GM21390 (cell line): Measurements from ENCODE around the gene ANGEL2.

Experiments
- ATAC-seq: cut with Tn5 transposase; IDR thresholded peaks from one replicate; pipeline ENCODE4 v1.9.1; 2021; ENCODE audit not compliant: unreplicated experiment

ANGEL2 gene

DNA sequence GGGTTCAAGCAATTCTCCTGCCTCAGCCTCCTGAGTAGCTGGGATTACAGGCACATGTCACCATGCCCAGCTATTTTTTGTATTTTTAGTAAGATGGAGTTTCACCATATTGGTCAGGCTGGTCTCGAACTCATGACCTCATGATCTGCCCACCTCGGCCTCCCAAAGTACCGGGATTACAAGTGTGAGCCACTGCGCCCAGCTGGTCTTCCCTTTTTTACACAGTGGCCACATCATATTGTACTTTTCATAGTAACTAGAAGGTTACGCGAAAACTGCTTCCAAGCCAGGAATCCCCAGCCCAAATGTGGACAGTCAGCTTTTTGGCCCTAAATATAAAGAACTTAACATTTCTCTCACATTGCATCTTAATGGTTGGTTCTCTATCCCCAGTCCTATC is 61.2 kb downstream of the ANGEL2 start:
- ATAC-seq: no peak

DNA sequence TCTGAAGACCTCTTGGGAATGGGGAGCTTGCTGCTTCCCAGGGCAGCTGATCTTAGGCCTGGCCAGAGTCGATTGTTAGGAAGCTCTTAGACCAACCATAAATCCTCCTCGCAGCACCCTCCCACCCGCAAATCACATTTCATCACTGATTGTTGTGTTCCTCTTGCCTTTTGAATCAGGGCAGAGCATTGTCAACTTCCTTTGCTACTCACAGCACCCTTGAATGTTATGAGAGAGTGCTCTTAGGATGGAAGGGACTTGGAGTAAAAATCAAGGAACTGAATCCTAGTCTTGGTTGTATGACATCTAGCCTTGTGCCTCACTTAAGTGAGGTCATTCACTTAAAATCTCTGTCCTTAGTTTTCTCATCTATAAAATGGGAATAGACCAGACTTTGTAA is 62.3 kb downstream of the ANGEL2 start:
- no peak for ATAC-seq

DNA sequence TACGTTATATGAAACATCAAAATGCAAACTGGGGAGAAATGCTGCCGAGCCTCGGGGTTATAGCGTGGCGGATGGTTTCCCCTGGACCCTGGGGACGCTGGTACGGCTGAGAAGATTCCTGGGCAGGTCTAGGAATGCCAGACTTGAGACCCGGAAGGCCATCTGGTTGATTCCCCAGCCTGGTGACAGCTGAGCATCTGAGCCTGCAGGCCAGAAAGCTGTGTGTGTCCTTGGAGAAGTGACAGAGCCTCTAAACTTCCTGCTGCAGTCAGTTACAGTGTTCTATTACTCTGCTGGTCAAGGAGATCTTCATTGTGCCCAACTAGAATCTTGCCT is 63.1 kb downstream of the ANGEL2 start:
- ATAC-seq: no peak

DNA sequence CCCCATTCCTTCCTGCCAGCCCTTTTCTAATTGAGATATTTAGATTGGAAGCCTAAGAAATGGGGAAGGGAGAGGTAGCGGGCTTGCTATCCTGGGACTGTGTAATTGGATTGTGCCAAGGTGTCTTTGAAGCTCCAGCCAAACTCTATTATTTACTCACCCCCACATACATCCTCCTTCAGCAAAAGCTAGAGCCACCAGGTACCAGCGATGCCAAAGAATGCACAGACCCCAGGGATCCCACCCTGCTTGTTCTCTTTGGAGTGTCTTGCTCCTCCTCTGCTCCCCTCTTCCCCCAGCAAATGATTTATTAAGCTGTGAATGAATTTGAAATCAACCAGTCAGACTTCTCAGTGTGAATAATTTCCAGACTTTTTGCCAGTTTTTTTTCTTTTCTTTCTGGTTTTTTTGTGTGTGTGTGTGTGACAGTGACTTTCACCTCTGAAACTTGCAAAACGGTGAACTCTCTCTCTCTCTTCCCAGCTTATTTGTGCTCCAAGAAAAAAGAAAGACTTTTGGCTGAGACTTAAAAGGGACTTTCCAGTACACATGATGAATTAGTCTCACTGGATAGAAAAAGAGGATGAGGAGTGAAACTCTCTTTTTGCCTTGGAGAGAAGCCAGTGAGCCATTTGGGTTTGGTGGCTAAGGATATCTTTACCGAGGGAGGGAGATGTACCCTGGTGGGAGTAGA is 63.6 kb downstream of the ANGEL2 start:
- no peak for ATAC-seq

DNA sequence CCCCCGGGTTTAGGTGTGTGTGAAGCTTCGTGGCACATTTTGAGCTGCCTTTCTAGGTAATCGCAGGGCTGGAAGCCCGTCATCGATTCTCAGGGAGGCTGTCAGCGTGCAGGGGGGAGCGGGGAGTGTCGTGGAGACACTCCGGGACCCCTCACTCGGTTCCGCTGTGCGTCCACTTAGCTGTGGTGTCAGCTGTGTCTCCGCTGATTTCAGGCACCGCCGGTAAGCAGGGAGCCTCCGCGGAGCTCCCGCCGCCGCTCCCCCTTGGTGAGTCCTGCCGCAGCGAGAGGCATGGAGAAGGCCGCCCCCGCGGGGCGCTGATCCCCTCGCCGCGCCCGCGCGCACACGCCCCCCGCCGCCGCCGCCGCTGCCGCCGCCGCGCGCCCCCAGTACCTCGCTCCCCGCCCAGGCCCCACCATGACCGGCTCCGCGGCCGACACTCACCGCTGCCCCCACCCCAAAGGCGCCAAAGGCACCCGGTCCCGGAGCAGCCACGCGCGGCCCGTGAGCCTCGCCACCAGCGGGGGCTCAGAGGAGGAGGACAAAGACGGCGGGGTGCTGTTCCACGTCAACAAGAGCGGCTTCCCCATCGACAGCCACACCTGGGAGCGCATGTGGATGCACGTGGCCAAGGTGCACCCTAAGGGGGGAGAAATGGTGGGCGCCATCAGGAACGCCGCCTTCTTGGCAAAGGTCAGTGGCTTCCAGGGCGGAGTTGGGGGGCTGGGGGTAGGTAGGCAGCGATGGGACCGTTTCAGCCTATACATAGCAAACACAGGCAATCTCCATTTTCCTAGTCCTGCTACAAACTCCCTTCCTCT is 64.3 kb downstream of the ANGEL2 start:
- no peak for ATAC-seq

DNA sequence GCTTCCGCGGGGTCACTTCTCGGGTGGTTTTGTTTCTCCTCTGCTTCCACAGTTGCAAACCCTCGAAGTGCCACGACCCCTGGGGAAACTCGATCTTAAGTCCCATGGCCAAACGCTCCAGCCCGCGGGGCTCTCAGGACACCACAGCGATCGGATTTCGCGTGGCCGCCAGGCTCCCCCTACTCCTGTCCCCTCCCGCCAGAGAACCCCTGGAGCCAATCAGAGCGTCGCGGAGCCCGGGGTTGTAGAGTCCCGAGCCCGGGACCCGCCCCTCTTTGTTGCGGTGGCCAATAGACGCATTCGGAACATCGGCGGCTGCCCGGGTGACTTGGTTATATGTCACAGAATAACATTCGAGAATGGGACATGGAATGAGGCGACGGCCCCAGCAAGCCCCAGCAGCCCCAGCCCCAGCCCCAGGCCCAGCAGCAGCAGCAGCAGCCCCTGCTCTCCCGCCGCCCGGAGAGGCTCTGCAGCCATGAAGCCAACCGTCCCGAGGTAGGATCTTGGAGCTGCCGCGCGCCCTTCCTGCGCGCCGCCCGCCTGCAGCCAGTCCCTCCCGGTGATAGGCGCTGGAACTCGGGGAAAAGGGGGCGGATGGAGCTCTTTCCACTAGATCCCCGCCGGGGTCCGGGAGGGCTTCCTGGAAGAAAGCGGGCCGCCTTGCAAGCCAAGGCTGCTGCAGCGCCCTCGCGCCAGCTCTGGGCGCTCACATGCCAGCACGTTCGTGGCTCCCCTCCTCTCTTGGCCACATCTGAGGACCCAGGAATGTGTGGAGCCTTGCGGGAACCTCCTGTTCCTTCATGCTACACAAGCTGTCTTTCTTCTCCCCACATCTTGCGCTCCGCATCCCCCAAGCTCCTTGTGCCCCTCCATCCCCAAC is 65.2 kb downstream of the ANGEL2 start, which contains the start of gene VASH2:
VASH2 (plus strand) TSS at position 299 of the 883 bp plus-strand sequence. CDS start 1,002 bp downstream, outside the sequence.
- peak; percentile 94 for ATAC-seq

DNA sequence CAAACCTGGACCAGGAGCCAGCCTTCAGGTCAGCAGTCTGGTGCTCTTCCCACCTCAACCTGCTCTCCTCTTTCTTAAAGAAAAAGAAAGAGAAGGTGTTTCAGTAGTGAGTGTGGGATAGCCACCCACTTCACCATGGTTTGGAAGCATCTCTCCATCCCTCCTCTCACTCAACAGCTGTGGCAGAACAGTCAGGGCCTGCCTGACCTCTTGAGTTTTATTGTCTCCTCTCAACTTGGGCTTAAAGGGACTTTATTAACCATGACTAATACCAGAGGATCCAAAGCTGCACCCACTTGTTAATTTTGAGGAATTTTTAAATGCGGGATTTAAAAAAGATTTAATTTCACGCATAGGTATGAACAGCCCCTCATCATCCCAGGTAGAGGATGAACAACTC is 65.9 kb downstream of the ANGEL2 start:
- no peak for ATAC-seq

DNA sequence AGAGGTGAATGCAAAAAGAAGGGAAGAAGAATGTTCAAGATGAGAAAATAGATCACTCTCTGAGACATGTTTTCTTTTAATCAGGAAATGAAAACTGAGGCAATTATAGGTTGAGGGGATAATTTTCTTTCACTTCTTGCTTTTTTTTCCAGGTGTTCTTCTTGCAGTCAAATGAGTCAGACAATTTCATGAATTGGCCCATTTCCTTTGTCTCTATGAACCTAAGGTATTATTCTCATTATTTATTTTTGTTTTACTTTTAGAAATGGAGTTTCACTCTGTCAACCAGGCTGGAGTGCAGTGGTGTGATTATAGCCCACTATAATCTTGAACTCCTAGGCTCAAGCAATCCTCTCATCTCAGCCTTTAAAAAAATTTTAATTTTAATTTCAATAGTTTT is 68.8 kb downstream of the ANGEL2 start:
- no peak for ATAC-seq

DNA sequence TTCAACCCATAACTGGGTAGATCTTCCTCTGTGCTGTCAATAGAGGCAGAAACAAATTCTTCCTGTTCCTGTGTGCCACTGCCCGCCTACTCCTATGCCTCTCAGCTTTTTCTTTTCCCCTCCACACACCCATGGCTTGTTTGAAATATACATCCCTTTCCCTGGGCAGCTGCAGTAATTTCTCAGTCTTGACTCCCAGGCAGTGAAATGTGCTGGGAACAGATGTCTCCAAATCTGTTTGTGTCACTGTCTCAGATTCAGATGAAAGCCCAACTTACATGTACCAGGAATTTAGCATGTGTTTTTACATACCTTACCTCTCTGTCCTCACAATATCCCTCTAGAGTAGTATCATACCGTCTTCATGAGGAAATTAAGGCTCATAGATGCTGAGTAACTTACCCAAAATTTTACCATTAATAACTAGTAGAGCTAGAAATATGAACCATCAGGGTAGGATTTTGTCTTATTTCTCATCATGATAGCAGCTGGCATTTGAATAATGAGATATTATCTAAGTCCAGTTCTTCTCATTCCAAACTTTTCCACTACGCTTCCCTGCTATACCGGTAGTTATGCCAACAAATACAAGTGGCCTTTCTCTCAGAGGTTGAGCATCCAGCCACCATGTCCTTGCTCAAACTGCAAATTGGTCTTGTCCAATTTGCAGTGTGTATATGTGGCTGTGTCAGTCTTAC is 70.1 kb downstream of the ANGEL2 start:
- ATAC-seq: no peak

DNA sequence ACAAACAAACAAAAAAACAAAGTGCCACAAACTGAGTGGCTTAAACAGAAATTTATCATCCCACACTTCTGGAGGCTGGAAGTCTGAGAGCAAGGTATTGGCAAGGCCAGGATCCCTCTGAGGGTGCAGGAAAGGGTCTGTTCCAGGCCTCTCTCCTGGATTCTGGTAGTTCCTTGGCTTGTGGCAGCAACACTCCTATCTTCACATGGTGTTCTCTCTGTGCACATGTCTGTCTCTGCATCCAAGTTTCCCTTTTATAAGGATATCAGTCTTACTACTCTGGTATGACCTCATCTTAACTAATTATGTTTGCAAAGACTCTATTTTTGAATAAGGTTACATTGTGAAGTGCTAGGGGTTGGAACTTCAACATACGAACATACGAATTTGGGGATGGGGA is 70.6 kb downstream of the ANGEL2 start:
- no peak for ATAC-seq

DNA sequence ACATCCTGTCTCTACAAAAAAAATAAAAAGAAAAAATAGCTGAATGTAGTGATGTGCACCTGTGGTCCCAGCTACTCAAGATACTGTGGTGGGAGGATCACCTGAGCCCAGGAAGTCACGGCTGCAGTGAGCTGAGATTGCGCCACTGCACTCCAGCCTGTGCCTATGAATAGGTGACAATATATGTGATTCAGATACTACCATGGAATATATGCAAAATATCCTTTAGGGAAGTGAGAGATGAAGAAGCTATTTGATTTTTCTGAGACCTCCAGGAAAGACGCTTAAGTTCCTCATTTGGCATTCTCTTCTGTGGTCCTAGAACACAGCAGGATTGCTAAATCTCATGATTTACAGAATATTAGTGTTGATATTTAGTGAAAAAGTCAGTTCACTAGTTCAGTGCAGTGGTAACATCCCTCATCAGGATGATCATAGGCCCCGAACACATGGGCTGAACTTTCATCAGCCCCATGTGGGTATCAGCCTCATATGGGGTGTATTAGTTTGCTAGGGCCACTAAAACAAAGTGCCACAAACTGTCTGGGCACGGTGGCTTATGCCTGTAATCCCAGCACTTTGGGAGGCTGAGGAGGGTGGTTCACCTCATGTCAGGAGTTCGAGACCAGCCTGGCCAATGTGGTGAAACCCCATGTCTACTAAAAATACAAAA is 71.3 kb downstream of the ANGEL2 start:
- peak; percentile 56 for ATAC-seq

DNA sequence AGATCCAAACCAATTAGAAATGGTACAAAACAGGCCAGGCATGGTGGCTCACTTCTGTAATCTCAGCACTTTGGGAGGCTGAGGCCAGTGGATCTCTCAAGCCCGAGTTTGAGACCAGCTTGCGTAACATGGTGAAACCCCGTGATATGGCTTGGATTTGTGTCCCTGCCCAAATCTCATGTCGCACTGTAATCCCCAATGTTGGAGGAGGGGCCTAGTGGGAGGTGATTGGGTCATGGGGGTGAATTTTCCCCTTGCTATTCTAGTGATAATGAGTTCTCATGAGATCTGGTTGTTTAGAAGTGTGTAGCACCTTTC is 72.3 kb downstream of the ANGEL2 start:
- no peak for ATAC-seq

DNA sequence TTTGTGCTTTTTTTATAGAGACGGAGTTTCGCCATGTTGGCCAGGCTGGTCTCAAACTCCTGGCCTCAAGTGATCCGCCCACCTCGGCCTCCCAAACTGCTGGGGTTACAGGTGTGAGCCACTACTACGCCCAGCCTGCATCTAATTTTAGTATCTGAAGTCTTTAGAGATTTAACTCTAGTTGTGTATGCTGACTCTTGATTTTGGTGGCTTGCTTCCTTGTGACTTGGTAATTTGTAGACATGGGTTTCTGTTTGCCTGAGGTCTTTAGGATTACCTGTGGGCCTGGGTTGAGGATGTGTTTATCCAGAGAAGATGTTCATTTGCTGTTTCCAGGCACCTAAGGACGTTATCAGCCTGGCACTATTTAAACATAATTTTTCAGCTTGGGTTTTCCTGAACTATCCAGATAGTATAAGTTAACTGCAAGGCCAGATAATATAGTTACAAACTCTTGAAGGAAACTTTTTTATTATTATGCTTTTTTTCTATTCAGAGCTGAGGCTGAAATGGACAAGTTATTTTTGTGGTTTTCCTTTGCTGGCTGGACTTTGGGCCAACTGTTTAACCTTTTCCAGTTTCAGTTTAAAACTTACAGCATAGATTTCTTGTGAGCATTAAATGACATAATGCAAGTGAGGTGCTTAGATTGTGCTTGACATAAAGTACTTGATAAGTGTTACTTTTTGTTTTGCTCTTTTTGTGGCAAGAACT is 72.8 kb downstream of the ANGEL2 start:
- ATAC-seq: no peak
